TTC549 (cell line): Measurements from ENCODE around the gene CALHM3.
"Not testable (repeated sequence)": the region's sequence is repeated elsewhere in the genome, so short reads cannot be mapped to it uniquely, and the experiment has no call there.

Experiments
- FAIRE-seq: peaks from 2 replicates; lab custom pipeline; 2012; peaks lifted over from hg19 to GRCh38; lab: Jason Lieb, UNC

The CALHM3 gene, protein sequence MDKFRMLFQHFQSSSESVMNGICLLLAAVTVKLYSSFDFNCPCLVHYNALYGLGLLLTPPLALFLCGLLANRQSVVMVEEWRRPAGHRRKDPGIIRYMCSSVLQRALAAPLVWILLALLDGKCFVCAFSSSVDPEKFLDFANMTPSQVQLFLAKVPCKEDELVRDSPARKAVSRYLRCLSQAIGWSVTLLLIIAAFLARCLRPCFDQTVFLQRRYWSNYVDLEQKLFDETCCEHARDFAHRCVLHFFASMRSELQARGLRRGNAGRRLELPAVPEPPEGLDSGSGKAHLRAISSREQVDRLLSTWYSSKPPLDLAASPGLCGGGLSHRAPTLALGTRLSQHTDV

GRCh38 chr10:103479135-103479534 lies at the start of gene CALHM3:
Gene CALHM3, minus strand, starts transcription at chr10:103479240. Its CDS starts 208 bp downstream, at chr10:103479032.
- no peak for FAIRE-seq

DNA sequence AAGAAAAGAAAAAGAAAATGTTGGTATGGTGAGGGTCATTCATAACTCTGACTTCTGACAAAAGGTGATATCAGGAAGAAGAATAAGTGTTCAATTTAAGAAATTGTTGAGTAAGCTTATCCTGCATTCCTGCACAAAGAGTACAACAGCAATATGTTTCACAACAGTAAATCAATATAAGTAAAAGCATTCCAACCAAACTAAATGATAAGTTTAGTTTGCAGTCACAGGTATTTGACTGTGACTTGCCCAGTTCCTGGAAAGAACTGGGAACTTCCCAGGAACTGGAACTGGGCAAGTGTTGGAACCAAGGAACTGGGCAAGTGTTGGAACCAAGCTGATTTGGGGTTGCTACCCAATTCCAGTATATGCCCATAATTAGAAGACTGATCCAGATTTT lies 49.5 kb upstream of the CALHM3 start:
- no peak for FAIRE-seq

DNA sequence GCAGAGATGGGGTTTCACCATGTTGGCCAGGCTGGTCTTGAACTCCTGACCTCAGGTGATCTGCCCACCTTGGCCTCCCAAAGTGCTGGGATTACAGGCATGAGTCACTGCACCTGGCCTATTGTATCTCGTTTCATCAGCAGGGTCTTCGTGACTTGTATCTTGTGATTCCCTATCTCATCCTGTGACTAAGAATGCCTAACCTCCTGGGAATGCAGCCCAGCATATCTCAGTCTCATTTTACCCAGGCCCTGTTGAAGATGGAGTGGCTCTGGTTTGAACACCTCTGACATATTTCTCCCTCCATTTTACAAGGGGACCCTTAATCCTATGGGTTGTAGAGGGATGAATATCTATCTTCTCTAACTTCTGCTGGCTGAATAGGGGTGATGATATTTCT lies 48.4 kb upstream of the CALHM3 start:
- not testable (repeated sequence) for FAIRE-seq

- no peak for FAIRE-seq
These were observed 46.9 kb upstream of the CALHM3 start for GRCh38 chr10:103525901-103526300.

DNA sequence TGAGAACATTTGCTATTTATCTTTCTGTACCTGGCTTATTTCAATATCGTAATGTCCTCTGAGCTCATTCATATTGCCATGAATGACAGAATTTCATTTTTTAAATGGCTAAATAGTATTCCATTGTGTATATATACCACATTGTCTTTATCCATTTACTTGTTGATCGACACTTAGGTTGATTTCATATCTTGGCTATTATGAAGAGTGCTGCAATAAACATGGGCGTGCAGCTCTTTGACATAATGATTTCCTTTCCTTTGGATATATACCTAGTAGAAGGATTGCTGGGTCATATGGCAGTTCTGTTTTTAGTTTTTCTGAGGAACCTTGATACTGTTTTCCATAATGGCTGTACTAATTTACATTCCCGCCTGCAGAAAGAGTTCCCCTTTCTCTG lies 44.6 kb upstream of the CALHM3 start:
- no peak for FAIRE-seq

DNA sequence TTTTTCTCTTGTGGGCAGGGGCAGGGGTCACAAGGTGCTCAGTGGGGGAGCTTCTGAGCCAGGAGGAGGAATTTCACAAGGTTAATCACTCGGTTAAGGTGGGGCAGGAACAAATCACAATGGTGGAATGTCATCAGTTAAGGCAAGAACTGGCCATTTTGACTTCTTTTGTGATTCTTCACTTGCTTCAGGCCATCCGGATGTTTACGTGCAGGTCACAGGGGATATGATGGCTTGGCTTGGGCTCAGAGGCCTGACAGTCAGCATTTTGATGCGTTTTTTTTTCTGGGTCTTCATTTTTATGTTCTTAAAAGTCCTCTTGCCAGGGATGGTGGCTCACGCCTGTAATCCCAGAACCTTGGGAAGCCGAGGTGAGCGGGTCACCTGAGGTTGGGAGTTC lies 43.0 kb upstream of the CALHM3 start:
- FAIRE-seq, result not testable (repeated sequence)

GRCh38 chr10:103519798-103520197 lies 40.8 kb upstream of the CALHM3 start:
- FAIRE-seq, result no peak

GRCh38 chr10:103517234-103518085 lies 38.4 kb upstream of the CALHM3 start:
- no peak for FAIRE-seq

DNA sequence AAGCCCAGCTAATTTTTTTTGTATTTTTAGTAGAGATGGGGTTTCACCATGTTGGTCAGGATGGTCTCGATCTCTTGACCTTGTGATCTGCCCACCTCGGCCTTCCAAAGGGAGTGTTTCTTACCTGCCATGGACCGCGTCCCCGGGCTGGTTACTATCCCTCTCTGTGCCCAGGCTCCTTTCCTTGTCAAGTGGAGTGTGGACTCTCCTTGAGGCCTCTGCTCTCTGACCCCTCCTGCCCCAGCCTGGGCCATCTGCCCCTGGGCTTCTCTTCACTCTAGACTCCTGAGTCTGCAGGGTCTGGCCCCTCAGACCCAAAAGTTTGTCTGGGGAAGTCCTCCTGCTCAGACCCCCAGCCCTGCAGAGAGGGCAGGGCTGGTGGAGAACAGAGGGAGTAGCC lies 35.2 kb upstream of the CALHM3 start:
- no peak for FAIRE-seq

- no peak for FAIRE-seq
These were observed 34.5 kb upstream of the CALHM3 start for GRCh38 chr10:103513380-103514060.

- FAIRE-seq, result no peak
These were observed 33.7 kb upstream of the CALHM3 start for GRCh38 chr10:103512591-103513379.

- FAIRE-seq, result no peak
These were observed 33.1 kb upstream of the CALHM3 start for GRCh38 chr10:103512166-103512565.

DNA sequence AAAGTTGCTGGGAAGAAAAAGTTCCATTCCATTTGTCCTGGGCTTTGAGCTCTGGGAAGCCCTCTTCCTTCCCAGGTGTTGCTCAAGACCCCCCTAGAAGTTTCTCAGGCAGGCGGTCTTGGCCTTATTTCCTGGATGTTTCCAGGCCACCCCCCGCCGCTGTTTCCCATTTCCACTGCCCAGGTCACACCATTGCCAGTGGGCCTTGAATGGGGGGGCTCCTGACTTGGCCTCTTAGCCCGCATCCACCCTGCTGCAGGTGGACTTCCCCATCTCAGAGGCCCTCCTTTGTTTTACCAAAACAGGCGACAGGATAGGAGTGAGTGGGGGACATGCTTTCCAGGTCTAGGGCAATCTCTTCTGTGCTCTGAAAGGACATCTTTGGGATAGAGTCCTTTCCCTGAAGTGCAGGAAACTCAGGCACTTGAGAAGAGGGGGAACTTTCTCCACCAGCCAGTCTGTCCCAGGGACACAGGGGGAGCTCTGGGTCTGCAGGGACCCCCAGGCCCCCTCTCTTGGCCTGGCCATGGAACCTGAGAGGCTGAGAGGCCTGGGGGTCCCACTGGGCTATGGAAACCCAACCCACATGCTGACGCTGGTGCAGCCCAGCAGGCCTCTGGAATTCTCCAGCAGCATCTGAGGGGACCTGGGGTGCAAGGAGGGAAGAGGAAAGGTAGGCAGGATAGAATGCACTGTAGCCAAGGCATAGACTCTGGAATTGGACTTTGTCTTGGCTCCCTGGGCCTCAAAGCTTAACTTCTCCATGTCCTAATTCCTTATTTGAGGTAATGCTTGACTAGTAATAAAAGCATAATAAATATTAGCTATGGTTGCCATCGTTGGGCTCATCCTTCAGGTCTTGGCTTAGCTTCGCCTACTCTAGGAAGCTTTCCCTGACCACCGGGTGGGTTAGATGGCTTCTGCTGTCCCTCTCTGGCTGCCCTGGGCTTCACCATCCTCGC lies 32.0 kb upstream of the CALHM3 start:
- no peak for FAIRE-seq

DNA sequence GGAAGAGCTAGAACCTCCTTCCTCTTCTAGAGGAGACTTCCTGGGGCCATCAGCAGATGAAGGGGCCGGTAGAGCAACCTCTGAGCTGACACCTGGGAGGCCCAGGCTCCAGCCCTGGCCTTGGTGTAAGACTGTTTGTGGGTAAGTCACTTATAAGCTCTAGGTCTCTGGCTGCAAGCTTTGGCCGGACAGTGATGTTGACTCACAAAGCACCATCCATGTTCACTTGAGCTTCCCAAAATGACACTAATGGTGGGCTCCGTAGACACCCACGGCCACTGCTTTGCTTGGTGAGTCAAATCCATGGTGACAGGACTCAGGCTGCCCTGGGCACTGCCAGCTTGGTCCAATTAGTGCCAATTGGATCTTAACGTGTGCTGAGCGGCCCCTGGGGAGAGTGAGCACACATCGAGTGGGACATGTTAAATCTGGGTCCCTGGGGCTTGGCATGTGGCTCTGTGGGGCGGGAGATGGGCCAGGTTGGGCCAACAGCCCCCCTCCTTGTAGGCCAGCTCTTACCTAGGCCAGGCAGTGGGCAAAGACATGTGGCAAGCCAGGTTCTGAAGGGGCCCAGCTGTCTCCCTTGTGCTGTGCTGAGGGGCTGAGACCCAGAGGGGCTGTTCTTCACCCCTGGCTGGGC lies 31.1 kb upstream of the CALHM3 start:
- no peak for FAIRE-seq

GRCh38 chr10:103507235-103508191 lies 28.5 kb upstream of the CALHM3 start:
- no peak for FAIRE-seq

DNA sequence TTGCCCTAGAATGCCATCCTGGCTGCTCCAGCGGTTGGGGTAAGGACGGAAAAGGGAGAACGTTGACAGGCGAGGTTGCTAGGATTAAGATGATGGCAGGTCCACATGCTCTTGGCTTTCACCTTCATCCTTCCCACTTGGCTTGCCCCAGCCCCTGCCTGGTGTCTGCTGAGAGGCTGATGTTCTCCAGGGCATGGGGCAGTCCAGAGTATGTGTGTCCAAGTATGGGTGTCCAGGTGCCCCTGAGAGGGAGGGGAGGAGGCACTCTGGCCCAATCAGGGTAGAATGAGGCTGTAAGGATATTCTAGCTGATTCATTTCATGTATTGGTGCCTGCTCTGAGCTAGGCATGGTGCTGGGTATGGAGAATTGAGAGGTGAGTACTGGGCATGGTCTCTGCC lies 27.0 kb upstream of the CALHM3 start:
- FAIRE-seq, result no peak

DNA sequence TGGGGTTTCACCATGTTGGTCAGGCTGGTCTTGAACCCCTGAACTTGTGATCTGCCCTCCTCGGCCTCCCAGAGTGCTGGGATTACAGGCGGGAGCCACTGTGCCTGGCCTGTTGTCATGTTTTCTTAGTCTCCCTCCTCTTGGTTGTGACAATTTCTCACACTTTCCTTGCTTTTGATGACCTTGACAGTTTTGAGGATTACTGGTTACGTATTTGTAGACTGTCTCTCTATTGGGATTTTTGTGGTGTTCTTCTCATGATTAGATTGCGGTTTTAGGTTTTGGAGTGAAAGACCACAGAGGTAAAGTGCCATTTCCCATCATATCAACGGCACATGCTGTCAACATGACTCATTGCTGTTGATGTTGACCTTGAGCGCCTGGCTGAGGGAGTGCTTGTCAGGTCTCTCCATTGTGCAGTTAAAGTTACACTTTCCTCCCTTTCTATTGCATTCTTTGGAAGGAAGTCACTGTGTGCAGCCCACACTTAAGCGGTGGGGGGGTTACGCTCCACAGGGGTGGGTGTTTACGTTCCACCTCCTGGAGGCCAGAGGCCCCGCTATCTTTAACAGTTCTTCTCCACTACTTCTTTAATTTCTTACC lies 25.2 kb upstream of the CALHM3 start:
- FAIRE-seq, result no peak

DNA sequence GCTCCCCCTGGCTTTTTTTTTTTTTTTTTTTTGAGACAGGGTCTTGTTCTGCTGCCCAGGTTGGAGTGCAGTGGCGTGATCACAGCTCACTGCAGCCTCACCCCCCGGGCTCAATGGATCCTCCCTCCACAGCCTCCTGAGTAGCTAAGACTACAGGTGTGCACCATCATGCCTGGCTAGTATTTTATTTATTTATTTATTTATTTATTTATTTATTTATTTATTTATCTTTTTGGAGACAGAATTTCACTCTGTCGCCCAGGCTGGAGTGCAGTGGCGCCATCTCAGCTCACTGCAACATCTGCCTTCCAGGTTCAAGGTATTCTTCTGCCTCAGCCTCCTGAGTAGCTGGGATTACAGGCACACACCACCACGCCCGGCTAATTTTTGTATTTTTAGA lies 24.7 kb upstream of the CALHM3 start:
- FAIRE-seq, result not testable (repeated sequence)
